Activated T-cell treated with anti-CD3 and anti-CD28 coated beads, Interleukin-2, amount 50 U/mL, for 24 hours (primary cell): Measurements from ENCODE around the gene CCT8.

ENCODE experiments used
- DNase-seq: peaks from one replicate; pipeline ENCODE4 v3.0.0-alpha.2; 2020
- H3K27ac Mint-ChIP-seq: 2 replicates; pipeline ENCODE4 v1.8.0; 2020; ENCODE audit warnings: mild to moderate bottlenecking, mixed read lengths
- H3K27me3 Mint-ChIP-seq: 2 replicates; pipeline ENCODE4 v1.8.0; 2020; ENCODE audit warnings: mixed read lengths
- H3K36me3 Mint-ChIP-seq: 2 replicates; pipeline ENCODE4 v1.8.0; 2020; ENCODE audit warnings: low read depth, mixed read lengths
- H3K4me1 Mint-ChIP-seq: 2 replicates; pipeline ENCODE4 v1.8.0; 2020; ENCODE audit warnings: low read depth, mixed read lengths
- H3K4me3 Mint-ChIP-seq: 2 replicates; pipeline ENCODE4 v1.8.0; 2020; ENCODE audit warnings: mild to moderate bottlenecking, moderate library complexity, mixed read lengths
- H3K9me3 Mint-ChIP-seq: 2 replicates; pipeline ENCODE4 v1.8.0; 2020; ENCODE audit warnings: mixed read lengths

The CCT8 gene

DNA sequence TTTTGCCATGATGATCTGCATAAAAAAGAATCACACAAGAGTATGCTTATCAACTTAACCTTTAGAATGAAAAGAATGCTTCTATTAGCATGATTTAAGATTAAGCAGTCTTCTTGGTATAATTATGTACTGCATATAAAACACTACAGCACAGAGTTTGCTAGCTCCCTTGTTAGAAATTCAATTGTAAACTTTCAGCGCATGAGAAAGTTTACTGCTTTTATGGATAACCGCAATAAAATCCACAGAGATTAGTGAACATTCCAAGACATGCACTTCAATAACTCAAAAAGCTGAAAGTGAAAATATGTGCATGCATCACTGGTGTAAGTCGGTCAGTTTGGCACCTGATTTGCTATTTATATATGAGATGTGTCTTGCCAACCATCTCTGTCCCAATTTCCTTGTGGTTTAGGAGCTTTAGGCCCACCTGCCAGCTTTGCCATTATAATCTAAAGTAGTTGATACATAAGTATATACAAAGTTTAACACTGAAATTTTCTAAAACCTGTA, 16.9 kb downstream of the CCT8 start:
- peak overlapping the region; percentile 68 for H3K27ac Mint-ChIP-seq

GRCh38 chr21:29056005-29056404, 17.4 kb downstream of the CCT8 start:
- Mint-ChIP-seq H3K4me1 (peaks cover 2% of the 10 kb centered on the region), H3K27me3 (no peaks in the 10 kb centered on the region), H3K4me3 (no peak overlapping the region), H3K27ac (no peak overlapping the region), H3K9me3 (no peaks in the 10 kb centered on the region), H3K36me3 (peaks cover 58% of the 10 kb centered on the region)
- DNase-seq, result no peak

More for the DNA sequence above, 16.9 kb downstream of the CCT8 start:
- peaks cover 3% of the 10 kb centered on the region for H3K4me1 Mint-ChIP-seq
- no peaks in the 10 kb centered on the region for H3K9me3 Mint-ChIP-seq
- H3K36me3 Mint-ChIP-seq, result peaks cover 63% of the 10 kb centered on the region
- no peaks in the 10 kb centered on the region for H3K27me3 Mint-ChIP-seq
- H3K4me3 Mint-ChIP-seq, result no peak overlapping the region
- no peak for DNase-seq

GRCh38 chr21:29055080-29055479, 18.4 kb downstream of the CCT8 start:
- Mint-ChIP-seq H3K9me3 (no peaks in the 10 kb centered on the region), H3K27ac (peak overlapping the region; percentile 31), H3K4me3 (no peak overlapping the region), H3K27me3 (no peaks in the 10 kb centered on the region), H3K4me1 (no peaks in the 10 kb centered on the region), H3K36me3 (peaks cover 50% of the 10 kb centered on the region)
- DNase-seq, result no peak

DNA sequence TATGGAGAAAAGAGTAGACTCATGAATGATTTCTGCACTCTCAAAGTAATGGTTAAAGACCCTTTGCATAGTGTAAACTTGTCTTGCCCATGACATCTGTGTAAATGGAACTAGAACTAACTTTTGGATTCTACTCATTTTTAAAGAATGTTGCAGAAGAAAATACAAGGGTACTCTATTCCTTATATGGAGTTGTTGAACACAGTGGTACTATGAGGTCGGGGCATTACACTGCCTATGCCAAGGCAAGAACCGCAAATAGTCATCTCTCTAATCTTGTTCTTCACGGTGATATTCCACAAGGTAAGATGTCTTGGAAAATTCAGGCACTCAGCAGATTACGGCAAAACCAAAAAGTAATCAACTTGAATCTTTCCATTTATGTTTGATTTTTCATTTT, 19.8 kb downstream of the CCT8 start:
- Mint-ChIP-seq H3K9me3 (no peaks in the 10 kb centered on the region), H3K4me3 (no peak overlapping the region), H3K27ac (no peak overlapping the region), H3K36me3 (peaks cover 36% of the 10 kb centered on the region), H3K27me3 (no peaks in the 10 kb centered on the region), H3K4me1 (no peaks in the 10 kb centered on the region)
- DNase-seq, result no peak

DNA sequence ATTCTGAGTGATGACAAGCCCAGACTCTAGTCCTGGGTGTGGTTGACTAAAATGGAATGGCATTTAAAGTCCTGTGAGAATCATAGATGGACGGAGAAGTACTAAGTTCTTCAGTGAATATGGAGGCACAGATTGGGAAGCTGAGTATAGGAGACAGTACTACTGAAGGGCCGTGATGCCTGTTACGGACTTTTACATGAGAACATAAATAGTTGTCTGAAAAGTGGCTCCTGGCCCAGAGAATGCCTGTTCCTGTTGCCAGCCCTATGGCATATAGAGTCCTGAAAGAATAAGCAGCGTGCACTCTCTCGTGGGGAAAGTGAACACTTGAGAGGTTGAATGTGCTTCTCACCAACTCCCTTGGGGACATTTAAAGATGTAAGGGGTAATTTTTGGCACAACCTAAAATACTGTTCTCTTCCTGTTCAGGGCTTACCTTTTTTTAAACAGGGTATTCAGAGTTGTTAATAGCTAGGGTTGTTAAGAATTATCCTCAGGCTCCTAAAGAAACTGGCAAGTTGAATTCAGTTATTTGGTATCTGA, 20.4 kb downstream of the CCT8 start:
- Mint-ChIP-seq H3K27me3 (no peaks in the 10 kb centered on the region), H3K36me3 (peaks cover 30% of the 10 kb centered on the region), H3K27ac (no peak overlapping the region), H3K4me1 (no peaks in the 10 kb centered on the region), H3K9me3 (no peaks in the 10 kb centered on the region), H3K4me3 (no peak overlapping the region)
- DNase-seq, result no peak

DNA sequence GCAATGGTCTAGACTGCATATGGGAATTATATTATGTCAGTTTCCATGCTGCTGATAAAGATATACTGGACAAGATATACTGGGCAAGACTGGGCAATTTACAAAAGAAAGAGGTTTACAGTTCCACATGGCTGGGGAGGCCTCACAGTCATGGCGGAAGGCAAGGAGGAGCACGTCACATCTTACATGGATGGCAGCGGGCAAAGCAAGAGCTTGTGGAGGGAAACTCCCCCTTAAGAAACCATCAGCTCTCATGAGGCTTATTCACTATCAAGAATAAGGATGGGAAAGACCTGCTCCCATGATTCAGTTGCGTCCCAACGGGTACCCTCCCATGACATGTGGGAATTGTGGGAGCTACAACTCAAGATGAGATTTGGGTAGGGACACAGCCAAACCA, 21.2 kb downstream of the CCT8 start:
- peaks cover 30% of the 10 kb centered on the region for H3K36me3 Mint-ChIP-seq
- H3K9me3 Mint-ChIP-seq, result no peaks in the 10 kb centered on the region
- H3K27me3 Mint-ChIP-seq, result no peaks in the 10 kb centered on the region
- H3K4me1 Mint-ChIP-seq, result no peaks in the 10 kb centered on the region
- DNase-seq, result no peak
- H3K27ac Mint-ChIP-seq, result no peak overlapping the region
- no peak overlapping the region for H3K4me3 Mint-ChIP-seq

DNA sequence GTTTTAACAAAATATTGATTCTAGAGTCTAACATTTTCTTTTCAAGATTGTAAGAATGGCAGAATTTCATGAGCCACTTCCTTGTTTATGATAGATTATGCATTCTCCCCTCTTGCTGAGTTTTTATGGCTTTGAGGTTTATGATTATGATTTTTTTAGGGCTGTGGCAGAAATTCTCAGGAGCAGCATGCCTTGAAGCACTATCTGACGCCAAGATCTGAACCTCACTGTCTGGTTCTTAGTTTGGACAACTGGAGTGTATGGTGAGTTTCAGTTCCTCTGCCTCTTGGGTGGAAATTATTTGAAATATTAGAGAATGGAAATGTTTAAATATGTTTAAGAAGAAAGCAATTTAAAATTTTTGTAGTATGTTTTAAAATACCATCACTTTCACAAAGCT, 38.8 kb downstream of the CCT8 start:
- no peaks in the 10 kb centered on the region for H3K9me3 Mint-ChIP-seq
- H3K4me3 Mint-ChIP-seq, result no peak overlapping the region
- no peak for DNase-seq
- H3K4me1 Mint-ChIP-seq, result peaks cover 22% of the 10 kb centered on the region
- H3K36me3 Mint-ChIP-seq, result peaks cover 90% of the 10 kb centered on the region
- no peaks in the 10 kb centered on the region for H3K27me3 Mint-ChIP-seq
- peak overlapping the region; percentile 19 for H3K27ac Mint-ChIP-seq

DNA sequence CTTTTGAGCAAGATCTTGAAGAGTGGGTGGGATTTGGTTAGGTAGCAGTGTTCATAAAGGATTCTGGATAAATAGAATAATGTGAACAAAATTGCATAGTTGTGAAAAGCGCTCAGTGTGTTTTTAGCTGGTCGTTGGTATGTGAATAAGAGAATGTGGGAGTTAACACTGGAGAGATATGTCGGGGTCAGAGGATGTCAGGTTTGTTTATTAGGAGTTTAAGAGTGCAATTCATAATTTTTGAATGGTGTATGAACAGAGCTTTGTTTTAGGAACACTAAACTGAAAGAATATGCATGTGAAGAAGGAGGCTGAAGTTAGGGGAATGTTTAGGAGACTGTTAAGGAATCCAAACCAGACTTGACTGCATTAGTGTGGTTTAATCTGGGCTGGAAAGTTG, 39.6 kb downstream of the CCT8 start:
- H3K4me3 Mint-ChIP-seq, result no peak overlapping the region
- H3K27ac Mint-ChIP-seq, result peak overlapping the region; percentile 31
- peaks cover 92% of the 10 kb centered on the region for H3K36me3 Mint-ChIP-seq
- H3K27me3 Mint-ChIP-seq, result no peaks in the 10 kb centered on the region
- no peaks in the 10 kb centered on the region for H3K9me3 Mint-ChIP-seq
- H3K4me1 Mint-ChIP-seq, result peaks cover 27% of the 10 kb centered on the region
- no peak for DNase-seq

DNA sequence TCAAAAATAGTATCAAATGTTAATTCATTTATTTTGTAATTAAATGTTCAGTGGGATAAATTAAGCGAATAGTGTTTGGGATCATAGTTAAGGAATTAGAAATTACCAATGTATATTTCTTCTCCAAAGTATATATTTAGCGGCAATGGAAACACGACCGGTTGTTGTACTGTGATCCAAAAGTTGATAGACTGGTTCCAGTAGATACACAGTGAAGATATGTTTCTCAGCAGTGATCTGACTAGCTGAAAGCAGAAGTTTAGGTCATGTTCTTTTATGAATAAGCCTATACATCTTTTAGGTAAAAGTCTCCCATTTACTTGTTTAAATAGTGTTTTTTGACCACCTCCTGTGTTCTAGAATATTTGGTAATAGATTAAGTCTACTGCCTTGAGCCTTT, 40.1 kb downstream of the CCT8 start:
- Mint-ChIP-seq H3K27ac (peak overlapping the region; percentile 31), H3K4me3 (no peak overlapping the region), H3K27me3 (no peaks in the 10 kb centered on the region), H3K9me3 (no peaks in the 10 kb centered on the region), H3K4me1 (peaks cover 29% of the 10 kb centered on the region), H3K36me3 (peaks cover 92% of the 10 kb centered on the region)
- no peak for DNase-seq

GRCh38 chr21:29030909-29031308, 42.5 kb downstream of the CCT8 start:
- Mint-ChIP-seq H3K9me3 (no peaks in the 10 kb centered on the region), H3K4me1 (peaks cover 37% of the 10 kb centered on the region), H3K4me3 (no peak overlapping the region), H3K27ac (peak overlapping the region; percentile 12), H3K27me3 (no peaks in the 10 kb centered on the region), H3K36me3 (peaks cover 81% of the 10 kb centered on the region)
- no peak for DNase-seq

DNA sequence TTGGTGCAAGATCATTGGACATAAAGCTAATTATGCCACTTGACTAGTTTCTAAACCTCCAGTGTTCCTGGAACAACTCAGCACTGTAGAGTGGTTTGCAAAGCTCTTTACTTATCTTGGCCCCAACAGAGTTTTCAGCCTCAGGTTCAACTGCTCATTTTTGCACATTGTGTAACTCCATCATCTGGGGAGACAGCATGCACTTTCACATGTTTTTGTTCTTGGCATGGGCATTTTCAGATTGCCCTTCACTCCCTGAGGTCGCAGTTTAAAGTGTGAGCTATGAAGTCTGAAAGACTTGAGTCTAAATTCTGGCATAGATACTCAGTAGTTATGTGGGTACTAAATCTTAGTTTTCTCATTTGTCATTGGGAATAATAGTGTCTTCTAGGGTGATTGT, 43.9 kb downstream of the CCT8 start:
- DNase-seq, result no peak
- Mint-ChIP-seq H3K9me3 (no peaks in the 10 kb centered on the region), H3K27ac (no peak overlapping the region), H3K4me3 (no peak overlapping the region), H3K27me3 (no peaks in the 10 kb centered on the region), H3K4me1 (peaks cover 44% of the 10 kb centered on the region), H3K36me3 (peaks cover 85% of the 10 kb centered on the region)

DNA sequence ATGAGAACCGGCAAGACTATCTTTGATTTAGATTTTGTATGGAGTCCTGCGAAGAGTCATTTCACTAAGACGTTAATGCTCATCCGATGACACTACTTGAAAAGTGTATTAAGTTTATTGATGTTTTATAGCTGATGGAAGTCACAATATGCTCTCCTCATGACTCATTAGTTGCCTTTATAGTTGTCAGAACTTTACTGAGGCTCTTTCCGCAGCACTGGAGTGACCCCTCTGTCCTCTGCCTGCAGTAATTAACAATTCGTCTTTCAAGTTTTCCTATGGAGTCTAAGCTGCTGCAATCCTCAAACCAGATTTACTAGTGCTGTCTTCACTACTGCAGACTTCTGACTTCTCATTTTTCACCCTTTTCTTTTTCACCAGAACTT, 48.1 kb downstream of the CCT8 start:
- Mint-ChIP-seq H3K4me1 (peaks cover 58% of the 10 kb centered on the region), H3K9me3 (no peaks in the 10 kb centered on the region), H3K36me3 (peaks cover 52% of the 10 kb centered on the region), H3K27me3 (no peaks in the 10 kb centered on the region), H3K4me3 (peak overlapping the region; percentile 91), H3K27ac (peak overlapping the region; percentile 99)
- DNase-seq, result no peak

- peaks cover 48% of the 10 kb centered on the region for H3K36me3 Mint-ChIP-seq
- H3K9me3 Mint-ChIP-seq, result no peaks in the 10 kb centered on the region
- peak within 1 kb of the TSS; percentile 91 for H3K4me3 Mint-ChIP-seq
- peaks cover 63% of the 10 kb centered on the region for H3K4me1 Mint-ChIP-seq
- no peaks in the 10 kb centered on the region for H3K27me3 Mint-ChIP-seq
- H3K27ac Mint-ChIP-seq, result peak within 1 kb of the TSS; percentile 99
- DNase-seq, result peak; percentile 98
Observed at GRCh38 chr21:29024474-29025327, 48.7 kb downstream of the CCT8 start, which contains the start of gene USP16. Gene USP16 (plus strand): TSS chr21:29024668. CDS start chr21:29027914, 3,246 bp downstream.

DNA sequence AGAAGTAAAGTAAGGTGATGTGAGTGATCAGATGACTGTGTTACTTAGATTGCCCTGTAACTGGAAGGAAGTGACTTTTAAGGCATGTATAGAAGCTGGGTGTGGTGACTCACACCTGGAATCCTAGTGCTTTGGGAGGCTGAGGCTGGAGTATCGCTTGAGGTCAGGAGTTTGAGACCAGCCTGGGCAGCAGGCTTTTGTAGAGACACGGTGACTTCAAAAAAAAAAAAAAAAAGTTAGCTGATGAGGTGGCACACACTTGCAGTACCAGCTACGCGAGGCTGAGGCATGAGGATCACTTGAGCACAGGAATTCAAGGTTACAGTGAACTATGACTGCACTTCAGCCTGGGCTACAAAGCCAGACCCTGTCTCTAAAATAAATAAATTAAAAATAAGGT, 51.3 kb downstream of the CCT8 start:
- H3K9me3 Mint-ChIP-seq, result no peaks in the 10 kb centered on the region
- H3K27ac Mint-ChIP-seq, result peak overlapping the region; percentile 76
- no peak overlapping the region for H3K4me3 Mint-ChIP-seq
- DNase-seq, result no peak
- H3K4me1 Mint-ChIP-seq, result peaks cover 62% of the 10 kb centered on the region
- peaks cover 44% of the 10 kb centered on the region for H3K36me3 Mint-ChIP-seq
- no peaks in the 10 kb centered on the region for H3K27me3 Mint-ChIP-seq

DNA sequence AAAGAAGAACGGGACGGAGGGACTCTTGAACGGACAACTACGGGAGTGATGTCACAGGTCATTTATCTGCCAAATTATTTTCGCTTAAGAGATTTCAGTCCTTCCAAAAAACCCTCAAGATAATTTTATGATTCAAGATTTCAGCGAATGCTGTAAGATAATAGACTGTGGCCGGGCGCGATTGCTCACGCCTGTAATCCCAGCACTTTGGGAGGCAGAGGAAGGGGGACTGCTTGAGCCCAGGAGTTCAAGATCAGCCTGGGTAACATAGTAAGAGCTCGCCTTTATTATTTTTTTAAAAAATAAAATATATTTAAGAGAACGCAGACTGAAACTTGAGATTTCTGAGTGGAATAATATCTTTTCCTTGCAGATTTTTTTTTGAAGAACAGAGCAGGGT, 54.9 kb downstream of the CCT8 start:
- Mint-ChIP-seq H3K4me1 (peaks cover 44% of the 10 kb centered on the region), H3K9me3 (no peaks in the 10 kb centered on the region), H3K36me3 (peaks cover 28% of the 10 kb centered on the region), H3K27ac (peak overlapping the region; percentile 97), H3K27me3 (no peaks in the 10 kb centered on the region), H3K4me3 (peak overlapping the region; percentile 88)
- no peak for DNase-seq
